DMS114 treated with DMSO at 0.1 percent for 48 hours (cell line): Measurements from ENCODE around the gene MRFAP1L1.

ENCODE experiments used
- DNase-seq: peaks from one replicate; lab custom pipeline; 2025; ENCODE audit not compliant: unreplicated experiment; lab: John Stamatoyannopoulos, UW

The MRFAP1L1 gene

GRCh38 chr4:6716958-6717655 is 7.4 kb upstream of the MRFAP1L1 start:
- no peak for DNase-seq

- peak; percentile 81 for DNase-seq
Measured at GRCh38 chr4:6716018-6716911, 6.6 kb upstream of the MRFAP1L1 start, which contains the start of gene BLOC1S4. BLOC1S4 (plus strand) TSS chr4:6716174; CDS start chr4:6716210, 36 bp downstream.

- DNase-seq: no peak
Measured at GRCh38 chr4:6715704-6716017, 6.0 kb upstream of the MRFAP1L1 start.

GRCh38 chr4:6714954-6715353 is 5.3 kb upstream of the MRFAP1L1 start:
- DNase-seq: no peak

- no peak for DNase-seq
Measured at GRCh38 chr4:6710996-6711395, 1.3 kb upstream of the MRFAP1L1 start.

- no peak for DNase-seq
Measured at GRCh38 chr4:6710282-6710681, 617 bp upstream of the MRFAP1L1 start.

- DNase-seq: no peak
Measured at GRCh38 chr4:6706173-6706572, 3.5 kb downstream of the MRFAP1L1 start.

GRCh38 chr4:6705646-6706045 is 4.0 kb downstream of the MRFAP1L1 start:
- DNase-seq: no peak

- no peak for DNase-seq
Measured at GRCh38 chr4:6703786-6704185, 5.9 kb downstream of the MRFAP1L1 start.

- DNase-seq: no peak
Measured at GRCh38 chr4:6702761-6703160, 6.9 kb downstream of the MRFAP1L1 start.

GRCh38 chr4:6701371-6701770 is 8.3 kb downstream of the MRFAP1L1 start:
- DNase-seq: no peak

- DNase-seq: no peak
Measured at GRCh38 chr4:6699903-6700302, 9.8 kb downstream of the MRFAP1L1 start.

GRCh38 chr4:6699388-6699787 is 10.3 kb downstream of the MRFAP1L1 start:
- DNase-seq: no peak

- DNase-seq: no peak
Measured at GRCh38 chr4:6697131-6697530, 12.5 kb downstream of the MRFAP1L1 start.

GRCh38 chr4:6696611-6697010 is 13.1 kb downstream of the MRFAP1L1 start:
- DNase-seq: no peak

GRCh38 chr4:6695660-6696610 is 13.7 kb downstream of the MRFAP1L1 start:
- no peak for DNase-seq

- no peak for DNase-seq
Measured at GRCh38 chr4:6694177-6694901, 15.3 kb downstream of the MRFAP1L1 start.

GRCh38 chr4:6693231-6694176 is 16.2 kb downstream of the MRFAP1L1 start, which contains the start of gene S100P:
S100P (plus strand) TSS chr4:6693878; CDS start chr4:6693933, 55 bp downstream.
- DNase-seq: no peak

GRCh38 chr4:6692806-6693205 is 16.9 kb downstream of the MRFAP1L1 start:
- no peak for DNase-seq
